Fibroblast of lung (primary cell): ENCODE results near the gene LTBP4. TPM values are rescaled to one million over a fixed set of nuclear protein-coding genes. Genes with fewer than 3 reads are reported as not detected.
A peak's percentile ranks its signal among the peaks of the same experiment; 100 is the strongest.

Source experiments
- DNase-seq, 2 donors: peaks; one replicate each; pipeline versions ENCODE4 v3.0.0 to v3.0.0-alpha.2; 2010; ENCODE audit warnings: low read depth in 2 of 2
- H2AFZ ChIP-seq: 2 replicates; pipeline ENCODE4 v1.5.1; 2012; ENCODE audit warnings: low read length, control low read depth, inconsistent platforms
- H3K27ac ChIP-seq: 2 replicates; pipeline ENCODE4 v1.5.1; 2011; ENCODE audit warnings: low read length, control low read depth; ENCODE audit not compliant: insufficient read depth
- H3K27me3 ChIP-seq: 2 replicates; pipeline ENCODE4 v1.5.1; 2011; ENCODE audit warnings: mild to moderate bottlenecking, low read length; ENCODE audit not compliant: control insufficient read depth, insufficient read depth
- H3K36me3 ChIP-seq: 2 replicates; pipeline ENCODE4 v1.5.1; 2011; ENCODE audit warnings: low read length; ENCODE audit not compliant: control insufficient read depth, insufficient read depth
- H3K4me1 ChIP-seq: 2 replicates; pipeline ENCODE4 v1.5.1; 2011; ENCODE audit warnings: low read length; ENCODE audit not compliant: control insufficient read depth, insufficient read depth; ENCODE audit errors: extremely low read depth
- H3K4me2 ChIP-seq: 2 replicates; pipeline ENCODE4 v1.5.1; 2011; ENCODE audit warnings: low read length, control low read depth; ENCODE audit not compliant: insufficient read depth; ENCODE audit errors: extremely low read depth
- H3K4me3 ChIP-seq, 4 experiments: fragments of 200-600 bp in 1 of 4; sonication (generic) in 1 of 4; replicated peaks in 1 of 4; 2 replicates each; pipeline ENCODE4 v1.5.1; 2011 to 2016; ENCODE audit warnings: low read length in 4 of 4, low read depth in 3 of 4, mild to moderate bottlenecking in 3 of 4, control low read depth in 2 of 4, inconsistent platforms in 1 of 4, mixed read lengths in 1 of 4; ENCODE audit not compliant: insufficient read depth in 1 of 4; ENCODE audit errors: control extremely low read depth in 1 of 4
- H3K79me2 ChIP-seq: 2 replicates; pipeline ENCODE4 v1.5.1; 2012; ENCODE audit warnings: mild to moderate bottlenecking, low read length, inconsistent platforms; ENCODE audit not compliant: control insufficient read depth, insufficient read depth
- H3K9ac ChIP-seq: 2 replicates; pipeline ENCODE4 v1.5.1; 2011; ENCODE audit warnings: mild to moderate bottlenecking, low read length, control low read depth; ENCODE audit not compliant: insufficient read depth
- H3K9me3 ChIP-seq: 2 replicates; pipeline ENCODE4 v1.5.1; 2012; ENCODE audit warnings: low read depth, low read length; ENCODE audit not compliant: control insufficient read depth, insufficient read depth
- H4K20me1 ChIP-seq: 2 replicates; pipeline ENCODE4 v1.5.1; 2011; ENCODE audit warnings: low read length; ENCODE audit not compliant: control insufficient read depth, insufficient read depth; ENCODE audit errors: extremely low read depth
- CTCF ChIP-seq, 2 donors: IDR thresholded peaks in 1 of 2; conservative IDR thresholded peaks in 1 of 2; 1 replicate in 1 of 2; 2 replicates in 1 of 2; pipeline ENCODE4 v1.5.1; 2011 to 2012; ENCODE audit warnings: low read length in 2 of 2, control low read depth in 1 of 2, inconsistent platforms in 1 of 2, low read depth in 1 of 2, mild to moderate bottlenecking in 1 of 2
- EZH2 ChIP-seq: IDR thresholded peaks from 2 replicates; pipeline ENCODE4 v1.5.1; 2012; ENCODE audit warnings: low read length, control low read depth, mild to moderate bottlenecking; ENCODE audit errors: missing control alignments
- polyA plus RNA-seq, 2 donors: library from polyadenylated mRNA; depleted of rRNA in 1 of 2; stranded (reverse) in 1 of 2; unstranded in 1 of 2; fragments of >200 nt; gene quantifications; 2 replicates each; pipeline ENCODE4 v1.2.1, GENCODE V29; 2011 to 2012; ENCODE audit warnings: missing spikeins in 1 of 2
- total RNA-seq: library from RNA; depleted of rRNA; stranded (reverse); fragments of >200 nt; gene quantifications from 2 replicates; pipeline ENCODE4 v1.2.1, GENCODE V29; 2014

LTBP4 gene
- total and polyA plus RNA-seq, 2 donors (not counting 1 experiment from before 2014, with no cell fraction given): 31.7 to 46.4 TPM

GRCh38 chr19:40586611-40587010, 14.6 kb upstream of the LTBP4 start:
- Histone ChIP-seq H3K4me2 (no peak overlapping the region), H2AFZ (no peak overlapping the region), H3K4me1 (no peaks in the 10 kb centered on the region), H3K27ac (no peak overlapping the region), H3K9ac (no peak overlapping the region), H3K9me3 (no peaks in the 10 kb centered on the region), H3K4me3 (no peak overlapping the region), H3K36me3 (peaks cover 8% of the 10 kb centered on the region), H3K79me2 (no peaks in the 10 kb centered on the region), H3K27me3 (no peaks in the 10 kb centered on the region), H4K20me1 (no peaks in the 10 kb centered on the region)
- DNase-seq: no peak
- TF ChIP-seq EZH2: no peak
- no peak for TF ChIP-seq CTCF (conservative IDR thresholded peaks at IDR 0.05 in 1 of 2, IDR thresholded peaks at IDR 0.05 in 1 of 2; ENCODE audit: low read depth in 1 of 2, low read length in 2 of 2)

- Histone ChIP-seq H4K20me1 (no peaks in the 10 kb centered on the region), H2AFZ (no peak overlapping the region), H3K27ac (no peak overlapping the region), H3K79me2 (no peaks in the 10 kb centered on the region), H3K27me3 (no peaks in the 10 kb centered on the region), H3K4me3 (no peak overlapping the region), H3K36me3 (peaks cover 6% of the 10 kb centered on the region), H3K9me3 (no peaks in the 10 kb centered on the region), H3K9ac (no peak overlapping the region), H3K4me1 (no peaks in the 10 kb centered on the region), H3K4me2 (no peak overlapping the region)
- peak; percentile 47 to 71 for DNase-seq
- no peak for TF ChIP-seq EZH2
- TF ChIP-seq CTCF (conservative IDR thresholded peaks at IDR 0.05 in 1 of 2, IDR thresholded peaks at IDR 0.05 in 1 of 2; ENCODE audit: low read depth in 1 of 2, low read length in 2 of 2): no peak
These were observed 12.9 kb upstream of the LTBP4 start for GRCh38 chr19:40588110-40588854.

- H3K79me2 ChIP-seq: no peaks in the 10 kb centered on the region
- no peak overlapping the region for H3K4me3 ChIP-seq
- no peaks in the 10 kb centered on the region for H3K4me1 ChIP-seq
- H3K9ac ChIP-seq: no peak overlapping the region
- no peaks in the 10 kb centered on the region for H3K27me3 ChIP-seq
- no peaks in the 10 kb centered on the region for H4K20me1 ChIP-seq
- H3K4me2 ChIP-seq: no peak overlapping the region
- no peak for TF ChIP-seq CTCF (conservative IDR thresholded peaks at IDR 0.05 in 1 of 2, IDR thresholded peaks at IDR 0.05 in 1 of 2; ENCODE audit: low read depth in 1 of 2, low read length in 2 of 2)
- TF ChIP-seq EZH2: no peak
- no peak for DNase-seq
- H2AFZ ChIP-seq: no peak overlapping the region
- no peaks in the 10 kb centered on the region for H3K9me3 ChIP-seq
- H3K36me3 ChIP-seq: peaks cover 4% of the 10 kb centered on the region
- no peak overlapping the region for H3K27ac ChIP-seq
These were observed 12.1 kb upstream of the LTBP4 start for GRCh38 chr19:40588926-40589569.
